LNCAP (cell line): ENCODE results near the gene FTH1.

Experiments used
- CTCF ChIP-seq: fragments of 450-650 bp; IDR thresholded peaks from 2 replicates; pipeline ENCODE4 v1.5.1; 2017; ENCODE audit warnings: mild to moderate bottlenecking

Gene FTH1

GRCh38 chr11:61967116-61967923 lies at the start of gene FTH1:
Gene FTH1, minus strand, starts transcription at chr11:61967634. Its CDS starts 209 bp downstream, at chr11:61967425.
- no peak for TF ChIP-seq CTCF

GRCh38 chr11:62015615-62016014 lies 48.2 kb upstream of the FTH1 start:
- no peak for TF ChIP-seq CTCF

- no peak for TF ChIP-seq CTCF
These were observed 46.4 kb upstream of the FTH1 start for GRCh38 chr11:62013537-62014476.

GRCh38 chr11:62012832-62013461 lies 45.5 kb upstream of the FTH1 start:
- TF ChIP-seq CTCF, result no peak

- TF ChIP-seq CTCF, result no peak
These were observed 45.0 kb upstream of the FTH1 start for GRCh38 chr11:62012451-62012831.

- TF ChIP-seq CTCF, result no peak
These were observed 44.4 kb upstream of the FTH1 start for GRCh38 chr11:62011881-62012280.

GRCh38 chr11:62010935-62011528 lies 43.6 kb upstream of the FTH1 start:
- TF ChIP-seq CTCF, result no peak
